Activated B cell treated with CpG ODN at 0.5 μM for 24 hours (primary cell): ENCODE data around the gene TGFB2. TPM values are rescaled to one million over a fixed set of nuclear protein-coding genes. Genes with fewer than 3 reads are reported as not detected.

ENCODE experiments used
- ATAC-seq: fragments of 200-7000 bp; cut with Tn5 transposase; one replicate; pipeline ENCODE4 v1.10.0; 2021; ENCODE audit warnings: low read depth, mild to moderate bottlenecking, moderate library complexity
- CTCF ChIA-PET: fragments of 350-600 bp; sonication (Branson Sonifier 250); formaldehyde crosslinking; loops from one replicate; lab custom pipeline; 2021; ENCODE audit warnings: antibody characterized with exemption; lab: Charles Lee
- POLR2A ChIA-PET: fragments of 350-600 bp; sonication (Branson Sonifier 250); formaldehyde crosslinking; loops from one replicate; lab custom pipeline; 2021; ENCODE audit warnings: antibody characterized with exemption; lab: Charles Lee
- DNase-seq: peaks from one replicate; pipeline ENCODE4 v3.0.0; 2022
- H3K27ac Mint-ChIP-seq: one replicate; pipeline ENCODE4 v1.8.0; 2020; ENCODE audit warnings: mixed read lengths
- H3K27me3 Mint-ChIP-seq: one replicate; pipeline ENCODE4 v1.8.0; 2021; ENCODE audit warnings: mixed read lengths
- H3K36me3 Mint-ChIP-seq: one replicate; pipeline ENCODE4 v1.8.0; 2021; ENCODE audit warnings: low read depth, mixed read lengths
- H3K4me1 Mint-ChIP-seq: one replicate; pipeline ENCODE4 v1.8.0; 2021; ENCODE audit warnings: mixed read lengths
- H3K4me3 Mint-ChIP-seq: one replicate; pipeline ENCODE4 v1.8.0; 2020; ENCODE audit warnings: mild to moderate bottlenecking, mixed read lengths
- H3K9me3 Mint-ChIP-seq: one replicate; pipeline ENCODE4 v1.8.0; 2020; ENCODE audit warnings: mixed read lengths
- intact Hi-C: fragments of 100-400 bp; cut with micrococcal nuclease; formaldehyde crosslinking; loops from one replicate; pipeline ENCODE4 v1.15.1; 2024
- total RNA-seq: library from RNA; stranded (reverse); gene quantifications from 2 replicates; pipeline ENCODE4 v1.2.3, GENCODE V29; 2022
- TF ChIP-seq, protein P1 (sequence below): fragments of 200-600 bp; IDR thresholded peaks from one replicate; pipeline ENCODE4 v1.8.0; 2022; ENCODE audit warnings: antibody characterized with exemption, mild to moderate bottlenecking

TGFB2 gene
- total RNA-seq, 1 donor from 2014 or later = 1.6 TPM

DNA sequence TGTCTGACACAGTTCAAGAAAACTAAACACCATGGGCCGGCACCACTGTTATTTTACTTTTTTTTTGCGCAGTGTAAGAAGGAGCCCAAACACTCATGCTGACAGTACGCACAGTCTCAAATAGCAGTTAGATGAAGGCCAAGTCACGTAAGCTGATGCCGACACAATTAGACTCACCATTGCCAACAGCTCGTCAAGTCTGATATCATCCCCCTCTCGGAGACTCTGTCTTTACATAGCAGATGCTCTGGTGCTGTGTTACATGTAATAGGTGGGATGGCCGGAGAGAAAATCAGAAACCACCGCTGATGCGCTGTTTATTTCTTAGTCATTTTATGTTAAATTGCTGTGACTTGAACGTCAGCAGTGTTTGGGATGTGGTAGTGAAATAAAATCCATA is 49.3 kb downstream of the TGFB2 start:
- POLR2A ChIA-PET = no interaction called here
- no peaks in the 10 kb centered on the region for H3K9me3 Mint-ChIP-seq
- TF ChIP-seq, protein P1, sequence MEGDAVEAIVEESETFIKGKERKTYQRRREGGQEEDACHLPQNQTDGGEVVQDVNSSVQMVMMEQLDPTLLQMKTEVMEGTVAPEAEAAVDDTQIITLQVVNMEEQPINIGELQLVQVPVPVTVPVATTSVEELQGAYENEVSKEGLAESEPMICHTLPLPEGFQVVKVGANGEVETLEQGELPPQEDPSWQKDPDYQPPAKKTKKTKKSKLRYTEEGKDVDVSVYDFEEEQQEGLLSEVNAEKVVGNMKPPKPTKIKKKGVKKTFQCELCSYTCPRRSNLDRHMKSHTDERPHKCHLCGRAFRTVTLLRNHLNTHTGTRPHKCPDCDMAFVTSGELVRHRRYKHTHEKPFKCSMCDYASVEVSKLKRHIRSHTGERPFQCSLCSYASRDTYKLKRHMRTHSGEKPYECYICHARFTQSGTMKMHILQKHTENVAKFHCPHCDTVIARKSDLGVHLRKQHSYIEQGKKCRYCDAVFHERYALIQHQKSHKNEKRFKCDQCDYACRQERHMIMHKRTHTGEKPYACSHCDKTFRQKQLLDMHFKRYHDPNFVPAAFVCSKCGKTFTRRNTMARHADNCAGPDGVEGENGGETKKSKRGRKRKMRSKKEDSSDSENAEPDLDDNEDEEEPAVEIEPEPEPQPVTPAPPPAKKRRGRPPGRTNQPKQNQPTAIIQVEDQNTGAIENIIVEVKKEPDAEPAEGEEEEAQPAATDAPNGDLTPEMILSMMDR = no peak

DNA sequence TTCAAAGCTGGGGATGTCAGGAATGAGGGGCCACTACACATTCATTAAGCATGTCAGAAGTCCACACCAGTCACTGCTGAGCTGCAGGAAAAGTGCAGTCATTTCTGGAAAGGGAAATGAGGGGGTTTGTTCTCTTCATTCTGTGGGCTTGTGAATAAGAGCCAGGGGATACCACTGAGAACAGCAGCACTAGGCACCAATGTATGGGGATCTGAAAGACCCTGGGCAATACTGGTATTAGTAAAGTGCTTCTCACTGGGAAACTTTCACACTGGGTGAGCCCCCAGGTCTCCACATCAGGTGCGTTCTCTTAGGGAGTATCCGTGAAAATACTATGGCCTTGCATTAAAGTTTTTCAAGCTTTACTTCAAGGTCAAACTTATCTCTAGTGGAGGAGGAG is 49.9 kb downstream of the TGFB2 start:
- TF ChIP-seq, protein P1 = no peak
- CTCF ChIA-PET = no interaction called here
- ATAC-seq (no peak), DNase-seq (no peak)
- intact Hi-C loops = no loop called here
- POLR2A ChIA-PET = no interaction called here
- peaks cover 2% of the 10 kb centered on the region for H3K27me3 Mint-ChIP-seq
- H3K4me3 Mint-ChIP-seq = no peak overlapping the region
- no peaks in the 10 kb centered on the region for H3K9me3 Mint-ChIP-seq
- no peak overlapping the region for H3K27ac Mint-ChIP-seq
- no peaks in the 10 kb centered on the region for H3K4me1 Mint-ChIP-seq
- H3K36me3 Mint-ChIP-seq = no peaks in the 10 kb centered on the region

More for the DNA sequence above, 49.3 kb downstream of the TGFB2 start:
- Mint-ChIP-seq H3K36me3 (no peaks in the 10 kb centered on the region), H3K27me3 (peaks cover 2% of the 10 kb centered on the region), H3K4me3 (no peak overlapping the region), H3K4me1 (no peaks in the 10 kb centered on the region), H3K27ac (no peak overlapping the region)
- ATAC-seq (no peak), DNase-seq (no peak)
- intact Hi-C loops = no loop called here
- CTCF ChIA-PET = no interaction called here

DNA sequence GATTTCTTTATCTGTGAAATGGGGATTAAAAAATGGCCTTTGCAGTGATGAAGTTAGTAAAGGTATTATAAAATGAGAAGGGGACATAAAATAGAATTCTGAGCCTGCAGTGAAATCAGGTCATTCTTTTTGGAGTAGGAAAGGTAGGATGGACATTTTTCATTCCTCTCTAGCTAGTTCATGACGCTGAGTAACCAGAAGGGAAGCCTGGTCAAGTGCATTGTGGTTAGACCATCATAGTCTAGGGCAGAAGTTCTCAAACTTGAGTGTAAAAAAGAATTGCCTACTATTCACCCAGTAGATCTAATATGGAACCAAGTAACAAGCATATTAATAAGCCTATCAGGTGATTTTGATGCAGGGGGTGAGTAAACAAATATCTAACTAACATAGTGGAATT is 50.8 kb downstream of the TGFB2 start:
- ChIA-PET POLR2A (no interaction called here), CTCF (no interaction called here)
- ATAC-seq (no peak), DNase-seq (no peak)
- intact Hi-C loops = no loop called here
- TF ChIP-seq, protein P1 = no peak
- H3K36me3 Mint-ChIP-seq = no peaks in the 10 kb centered on the region
- H3K4me1 Mint-ChIP-seq = no peaks in the 10 kb centered on the region
- no peaks in the 10 kb centered on the region for H3K9me3 Mint-ChIP-seq
- H3K27ac Mint-ChIP-seq = no peak overlapping the region
- H3K4me3 Mint-ChIP-seq = no peak overlapping the region
- H3K27me3 Mint-ChIP-seq = no peaks in the 10 kb centered on the region

DNA sequence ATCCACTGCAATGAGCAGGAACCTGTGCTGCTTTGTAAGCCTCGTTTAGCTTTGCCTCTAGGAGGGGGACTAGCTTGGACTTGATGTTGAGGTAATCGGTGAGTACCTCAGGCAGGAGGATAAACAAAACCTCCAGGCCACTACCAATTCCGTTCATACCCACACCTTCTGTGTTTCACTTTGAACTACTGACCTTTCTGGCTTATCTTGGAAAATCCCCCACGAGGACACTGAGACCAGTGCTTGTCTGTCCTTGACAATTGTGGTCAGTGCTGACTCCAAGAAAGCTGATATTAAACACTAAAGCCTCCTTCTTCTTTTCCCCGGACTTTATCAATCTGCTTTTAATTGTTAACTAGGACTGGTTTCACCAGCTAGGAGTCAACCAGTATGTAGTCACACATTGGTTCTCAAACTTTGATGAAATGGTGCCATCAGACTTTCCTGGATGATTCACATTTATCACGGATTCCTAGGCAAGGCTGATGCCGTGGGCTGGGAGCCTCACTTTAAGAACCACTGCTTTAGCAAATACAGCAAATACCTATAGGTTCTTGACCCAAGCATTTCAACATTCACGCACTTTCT is 52.7 kb downstream of the TGFB2 start:
- CTCF ChIA-PET = interaction anchor here (0.8 kb wide), 1 partner anchor 1415 kb away, joined by 3 read pairs; no protein-coding TSS in a partner anchor

DNA sequence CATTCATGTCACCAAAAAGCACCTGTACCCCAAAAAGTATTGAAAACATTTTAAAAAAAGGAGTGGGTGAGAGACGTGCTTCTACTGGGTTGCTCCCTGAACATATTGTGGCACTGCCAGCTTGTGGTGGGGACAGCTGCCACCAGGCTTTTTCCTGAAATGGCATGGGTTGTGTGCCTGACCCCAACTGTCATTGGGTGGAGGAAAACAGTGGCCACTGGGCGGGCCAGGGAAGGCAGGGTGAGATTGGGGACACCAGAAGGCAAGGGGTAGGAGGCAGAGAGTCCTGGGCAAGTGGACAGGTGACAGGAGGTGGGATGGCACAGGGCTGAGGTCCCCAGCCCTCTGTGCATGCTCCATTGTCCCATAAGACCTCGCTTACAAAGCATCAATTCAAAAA is 55.5 kb downstream of the TGFB2 start:
- POLR2A ChIA-PET = no interaction called here
- TF ChIP-seq, protein P1 = no peak
- H3K36me3 Mint-ChIP-seq = no peaks in the 10 kb centered on the region
- CTCF ChIA-PET = no interaction called here
- intact Hi-C loops = no loop called here
- H3K9me3 Mint-ChIP-seq = no peaks in the 10 kb centered on the region
- ATAC-seq = no peak
- no peak for DNase-seq
- H3K27ac Mint-ChIP-seq = no peak overlapping the region
- no peaks in the 10 kb centered on the region for H3K4me1 Mint-ChIP-seq
- H3K27me3 Mint-ChIP-seq = no peaks in the 10 kb centered on the region
- H3K4me3 Mint-ChIP-seq = no peak overlapping the region

More for the DNA sequence above, 52.7 kb downstream of the TGFB2 start:
- Mint-ChIP-seq H3K27ac (no peak overlapping the region), H3K27me3 (no peaks in the 10 kb centered on the region), H3K4me1 (no peaks in the 10 kb centered on the region), H3K9me3 (no peaks in the 10 kb centered on the region), H3K4me3 (no peak overlapping the region), H3K36me3 (no peaks in the 10 kb centered on the region)
- no peak for DNase-seq
- intact Hi-C loops = no loop called here
- POLR2A ChIA-PET = interaction anchor here (0.6 kb wide), 1 partner anchor 18 kb away, joined by 9 read pairs; no protein-coding TSS in a partner anchor
- ATAC-seq = no peak
- TF ChIP-seq, protein P1 = no peak
